Endothelial cell of umbilical vein (primary cell): Measurements from ENCODE around the gene FAM50B.

Source experiments
- EZH2 ChIP-seq: IDR thresholded peaks from 2 replicates; pipeline ENCODE4 v1.6.1; 2012; ENCODE audit warnings: borderline replicate concordance, low read depth, mild to moderate bottlenecking, moderate library complexity, low read length, inconsistent platforms; ENCODE audit not compliant: severe bottlenecking
- JUN ChIP-seq: IDR thresholded peaks from 2 replicates; pipeline ENCODE4 v1.6.1; 2011; ENCODE audit warnings: borderline replicate concordance, low read depth; ENCODE audit not compliant: insufficient read length, insufficient read depth
- MYC ChIP-seq: IDR thresholded peaks from one replicate; pipeline ENCODE4 v1.6.1; 2011; ENCODE audit warnings: mild to moderate bottlenecking, low read depth, low read length
- POLR2A ChIP-seq: IDR thresholded peaks from 2 replicates; pipeline ENCODE4 v1.6.1; 2012; ENCODE audit warnings: low read depth, mild to moderate bottlenecking, control low read depth, low read length
- POLR2AphosphoS5 ChIP-seq: IDR thresholded peaks from 2 replicates; pipeline ENCODE4 v1.6.1; 2012; ENCODE audit warnings: low read depth, mild to moderate bottlenecking, control low read depth, low read length, moderate library complexity; ENCODE audit not compliant: insufficient read depth
- TF ChIP-seq, protein P1 (sequence below), 2 donors: IDR thresholded peaks; 1 replicate in 1 of 2; 2 replicates in 1 of 2; pipeline ENCODE4 v1.5.1; 2011; ENCODE audit warnings: low read length in 2 of 2, mild to moderate bottlenecking in 2 of 2, moderate library complexity in 2 of 2, control low read depth in 1 of 2, inconsistent platforms in 1 of 2, low read depth in 1 of 2; ENCODE audit not compliant: insufficient read depth in 1 of 2; ENCODE audit errors: extremely low read depth in 1 of 2
- TF ChIP-seq, protein P2 (sequence below): IDR thresholded peaks from 2 replicates; pipeline ENCODE4 v1.6.1; 2011; ENCODE audit not compliant: insufficient read depth, insufficient read length

DNA sequence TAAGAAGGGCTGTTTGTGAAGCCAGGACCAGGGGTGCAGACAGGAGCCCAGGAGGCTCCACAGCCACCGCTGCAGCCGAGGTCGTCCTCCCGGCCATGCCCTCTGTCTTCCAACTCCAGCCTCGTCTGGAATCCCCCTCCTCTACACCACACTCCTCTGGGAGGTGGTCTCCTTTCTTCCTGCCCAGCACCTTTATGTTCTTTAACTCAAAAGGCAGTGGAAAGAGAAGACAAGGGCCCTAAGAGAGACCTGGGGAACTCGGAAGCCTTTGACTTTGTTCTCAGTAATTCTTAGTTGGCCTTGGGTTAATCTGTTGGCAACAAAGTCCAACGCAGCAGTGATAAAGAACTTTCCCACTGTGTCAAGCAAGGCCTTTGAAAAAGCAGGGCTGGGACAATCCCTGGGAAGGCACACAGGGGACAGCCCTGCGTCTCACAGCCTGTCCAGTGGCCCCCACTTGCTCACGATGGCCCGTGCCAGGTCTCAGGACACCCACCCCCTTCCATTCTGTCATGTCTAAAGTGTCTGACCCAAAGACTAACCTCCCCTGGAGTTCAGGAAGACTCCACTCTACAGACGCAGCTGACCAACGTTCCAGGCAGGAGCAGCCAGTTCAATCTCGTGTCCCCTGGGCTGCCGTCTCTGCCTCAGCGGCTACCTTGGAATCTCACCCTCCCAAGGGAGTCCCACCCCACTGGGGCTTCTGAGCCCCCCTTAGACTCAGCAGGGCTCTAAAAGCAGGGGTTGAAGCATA is 42.8 kb upstream of the FAM50B start:
- TF ChIP-seq, protein P1, sequence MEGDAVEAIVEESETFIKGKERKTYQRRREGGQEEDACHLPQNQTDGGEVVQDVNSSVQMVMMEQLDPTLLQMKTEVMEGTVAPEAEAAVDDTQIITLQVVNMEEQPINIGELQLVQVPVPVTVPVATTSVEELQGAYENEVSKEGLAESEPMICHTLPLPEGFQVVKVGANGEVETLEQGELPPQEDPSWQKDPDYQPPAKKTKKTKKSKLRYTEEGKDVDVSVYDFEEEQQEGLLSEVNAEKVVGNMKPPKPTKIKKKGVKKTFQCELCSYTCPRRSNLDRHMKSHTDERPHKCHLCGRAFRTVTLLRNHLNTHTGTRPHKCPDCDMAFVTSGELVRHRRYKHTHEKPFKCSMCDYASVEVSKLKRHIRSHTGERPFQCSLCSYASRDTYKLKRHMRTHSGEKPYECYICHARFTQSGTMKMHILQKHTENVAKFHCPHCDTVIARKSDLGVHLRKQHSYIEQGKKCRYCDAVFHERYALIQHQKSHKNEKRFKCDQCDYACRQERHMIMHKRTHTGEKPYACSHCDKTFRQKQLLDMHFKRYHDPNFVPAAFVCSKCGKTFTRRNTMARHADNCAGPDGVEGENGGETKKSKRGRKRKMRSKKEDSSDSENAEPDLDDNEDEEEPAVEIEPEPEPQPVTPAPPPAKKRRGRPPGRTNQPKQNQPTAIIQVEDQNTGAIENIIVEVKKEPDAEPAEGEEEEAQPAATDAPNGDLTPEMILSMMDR (IDR thresholded peaks at IDR 0.05; ENCODE audit: extremely low read depth in 1 of 2, insufficient read depth in 1 of 2, low read depth in 1 of 2, low read length in 2 of 2) = no peak
- TF ChIP-seq POLR2AphosphoS5 (no peak), EZH2 (no peak), POLR2A (no peak), MYC (no peak), JUN (no peak)
- TF ChIP-seq, protein P2, sequence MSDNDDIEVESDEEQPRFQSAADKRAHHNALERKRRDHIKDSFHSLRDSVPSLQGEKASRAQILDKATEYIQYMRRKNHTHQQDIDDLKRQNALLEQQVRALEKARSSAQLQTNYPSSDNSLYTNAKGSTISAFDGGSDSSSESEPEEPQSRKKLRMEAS = no peak
